ENCODE data around the gene TAF7.

Gene TAF7, protein sequence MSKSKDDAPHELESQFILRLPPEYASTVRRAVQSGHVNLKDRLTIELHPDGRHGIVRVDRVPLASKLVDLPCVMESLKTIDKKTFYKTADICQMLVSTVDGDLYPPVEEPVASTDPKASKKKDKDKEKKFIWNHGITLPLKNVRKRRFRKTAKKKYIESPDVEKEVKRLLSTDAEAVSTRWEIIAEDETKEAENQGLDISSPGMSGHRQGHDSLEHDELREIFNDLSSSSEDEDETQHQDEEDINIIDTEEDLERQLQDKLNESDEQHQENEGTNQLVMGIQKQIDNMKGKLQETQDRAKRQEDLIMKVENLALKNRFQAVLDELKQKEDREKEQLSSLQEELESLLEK

DNA sequence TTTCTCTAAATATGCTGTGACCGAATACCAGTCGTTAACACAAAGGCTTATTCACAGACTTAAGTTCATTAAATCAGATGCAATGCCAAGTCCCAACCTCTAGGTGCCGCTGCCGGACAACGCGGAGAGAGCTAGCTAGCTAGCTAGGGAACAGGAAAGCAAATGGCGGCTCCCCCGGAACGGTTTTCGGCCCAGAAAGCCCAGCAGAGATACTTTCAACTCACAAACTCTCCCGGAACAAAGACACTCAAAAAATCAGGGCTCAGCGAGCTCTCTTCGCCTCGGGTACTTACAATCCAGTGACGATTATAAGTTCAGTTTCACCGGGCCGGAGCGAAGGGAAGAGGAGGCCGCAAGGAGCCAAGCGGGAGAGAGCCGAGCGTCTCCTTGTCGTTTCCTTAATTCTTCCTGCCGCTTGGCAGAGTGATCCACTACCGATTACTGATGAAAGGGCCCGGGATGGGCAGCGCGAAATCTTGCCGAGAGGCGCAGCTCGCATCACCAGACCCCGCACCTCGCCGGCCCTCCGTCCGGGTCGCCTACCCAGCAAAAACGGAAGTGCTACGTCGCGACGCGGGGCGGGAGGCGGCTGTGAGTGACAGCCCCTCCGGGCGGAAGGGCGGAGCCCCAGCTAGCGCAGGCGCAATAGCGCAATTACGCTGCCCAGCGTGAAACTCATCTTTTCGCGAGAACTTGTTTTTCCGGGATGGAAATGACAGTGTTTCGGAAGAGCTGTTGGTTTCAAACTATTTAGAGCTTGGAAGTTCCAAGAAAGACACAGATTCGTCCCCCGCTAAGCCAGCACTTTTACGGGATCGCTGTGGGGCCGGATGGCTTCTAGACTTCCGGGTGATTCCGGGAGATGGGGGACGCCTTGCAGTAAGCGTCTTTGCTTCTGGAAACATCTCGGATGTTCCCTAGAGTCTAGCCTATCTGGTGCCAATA lies at the start of gene TAF7:
Gene TAF7, minus strand, starts transcription at position 560 of the 945 bp plus-strand sequence. CDS start 740 bp downstream, outside the sequence.
- DNase-seq (ENCODE audit: low spot score): peak; percentile 90
- H3K4me3 ChIP-seq: peak within 1 kb of the TSS; percentile 86
- peak within 1 kb of the TSS; percentile 94 to 95 for H3K27ac ChIP-seq
- TF ChIP-seq, protein P1, sequence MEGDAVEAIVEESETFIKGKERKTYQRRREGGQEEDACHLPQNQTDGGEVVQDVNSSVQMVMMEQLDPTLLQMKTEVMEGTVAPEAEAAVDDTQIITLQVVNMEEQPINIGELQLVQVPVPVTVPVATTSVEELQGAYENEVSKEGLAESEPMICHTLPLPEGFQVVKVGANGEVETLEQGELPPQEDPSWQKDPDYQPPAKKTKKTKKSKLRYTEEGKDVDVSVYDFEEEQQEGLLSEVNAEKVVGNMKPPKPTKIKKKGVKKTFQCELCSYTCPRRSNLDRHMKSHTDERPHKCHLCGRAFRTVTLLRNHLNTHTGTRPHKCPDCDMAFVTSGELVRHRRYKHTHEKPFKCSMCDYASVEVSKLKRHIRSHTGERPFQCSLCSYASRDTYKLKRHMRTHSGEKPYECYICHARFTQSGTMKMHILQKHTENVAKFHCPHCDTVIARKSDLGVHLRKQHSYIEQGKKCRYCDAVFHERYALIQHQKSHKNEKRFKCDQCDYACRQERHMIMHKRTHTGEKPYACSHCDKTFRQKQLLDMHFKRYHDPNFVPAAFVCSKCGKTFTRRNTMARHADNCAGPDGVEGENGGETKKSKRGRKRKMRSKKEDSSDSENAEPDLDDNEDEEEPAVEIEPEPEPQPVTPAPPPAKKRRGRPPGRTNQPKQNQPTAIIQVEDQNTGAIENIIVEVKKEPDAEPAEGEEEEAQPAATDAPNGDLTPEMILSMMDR (IDR thresholded peaks at IDR 0.05): peak; percentile 77

DNA sequence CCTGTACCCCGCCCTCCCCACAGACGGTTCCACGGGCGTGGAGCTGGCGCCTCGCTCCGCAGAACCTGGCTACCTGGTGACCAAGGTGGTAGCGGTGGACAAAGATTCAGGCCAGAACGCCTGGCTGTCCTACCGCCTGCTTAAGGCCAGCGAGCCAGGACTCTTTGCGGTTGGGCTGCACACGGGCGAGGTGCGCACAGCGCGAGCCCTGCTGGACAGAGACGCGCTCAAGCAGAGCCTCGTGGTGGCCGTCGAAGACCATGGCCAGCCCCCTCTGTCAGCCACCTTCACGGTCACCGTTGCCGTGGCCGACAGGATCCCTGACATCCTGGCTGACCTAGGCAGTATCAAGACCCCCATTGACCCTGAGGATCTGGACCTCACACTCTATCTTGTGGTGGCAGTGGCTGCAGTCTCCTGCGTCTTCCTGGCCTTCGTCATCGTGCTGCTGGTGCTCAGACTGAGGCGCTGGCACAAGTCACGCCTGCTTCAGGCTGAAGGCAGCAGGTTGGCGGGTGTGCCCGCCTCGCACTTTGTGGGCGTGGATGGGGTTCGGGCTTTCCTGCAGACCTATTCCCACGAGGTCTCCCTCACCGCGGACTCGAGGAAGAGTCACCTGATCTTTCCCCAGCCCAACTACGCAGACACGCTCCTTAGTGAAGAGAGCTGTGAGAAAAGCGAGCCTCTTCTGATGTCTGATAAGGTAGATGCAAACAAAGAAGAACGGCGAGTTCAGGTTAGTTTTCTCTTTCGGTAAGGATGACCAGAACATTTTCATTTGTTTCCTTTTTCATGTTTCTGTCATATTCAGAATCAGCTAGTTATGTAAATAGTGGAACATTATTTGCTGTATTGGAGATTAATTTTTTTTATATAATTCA lies 45.7 kb upstream of the TAF7 start:
- DNase-seq (ENCODE audit: low spot score): no peak
- H3K27ac ChIP-seq: no peak overlapping the region
- H3K4me3 ChIP-seq: peak overlapping the region; percentile 19
- TF ChIP-seq, protein P1 (IDR thresholded peaks at IDR 0.05): no peak

DNA sequence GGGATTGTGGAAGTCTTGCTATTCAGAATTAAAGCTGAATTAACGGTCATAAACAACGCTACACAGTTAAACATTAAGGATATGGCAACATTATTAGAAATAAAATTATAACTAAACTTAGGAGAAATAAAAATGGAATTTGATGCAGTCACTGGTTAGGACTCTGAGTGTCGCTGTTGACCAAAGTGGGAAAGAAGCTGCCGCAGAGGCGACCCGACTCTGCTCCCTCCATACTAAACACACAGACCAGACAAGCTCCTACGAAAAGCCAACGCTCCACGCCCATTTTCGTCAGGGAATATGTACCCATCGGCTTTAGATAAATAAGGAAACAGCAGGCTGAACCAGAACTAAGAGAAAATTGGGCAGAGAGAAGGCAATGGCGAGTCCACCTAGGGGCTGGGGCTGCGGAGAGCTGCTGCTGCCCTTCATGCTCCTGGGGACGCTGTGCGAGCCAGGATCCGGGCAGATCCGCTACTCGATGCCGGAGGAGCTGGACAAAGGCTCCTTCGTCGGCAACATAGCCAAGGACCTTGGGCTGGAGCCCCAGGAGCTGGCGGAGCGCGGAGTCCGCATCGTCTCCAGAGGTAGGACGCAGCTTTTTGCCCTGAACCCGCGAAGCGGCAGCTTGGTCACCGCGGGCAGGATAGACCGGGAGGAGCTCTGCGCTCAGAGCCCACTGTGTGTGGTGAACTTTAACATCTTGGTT lies 43.5 kb upstream of the TAF7 start, which contains the start of gene PCDHGA5:
Gene PCDHGA5, plus strand, starts transcription at position 211 of the 709 bp plus-strand sequence. Its CDS starts 169 bp downstream, at position 380.
- DNase-seq (ENCODE audit: low spot score): no peak
- Histone ChIP-seq H3K4me3 (peak within 1 kb of the TSS; percentile 19), H3K27ac (no peak within 1 kb of the TSS)
- TF ChIP-seq, protein P1 (IDR thresholded peaks at IDR 0.05): no peak

DNA sequence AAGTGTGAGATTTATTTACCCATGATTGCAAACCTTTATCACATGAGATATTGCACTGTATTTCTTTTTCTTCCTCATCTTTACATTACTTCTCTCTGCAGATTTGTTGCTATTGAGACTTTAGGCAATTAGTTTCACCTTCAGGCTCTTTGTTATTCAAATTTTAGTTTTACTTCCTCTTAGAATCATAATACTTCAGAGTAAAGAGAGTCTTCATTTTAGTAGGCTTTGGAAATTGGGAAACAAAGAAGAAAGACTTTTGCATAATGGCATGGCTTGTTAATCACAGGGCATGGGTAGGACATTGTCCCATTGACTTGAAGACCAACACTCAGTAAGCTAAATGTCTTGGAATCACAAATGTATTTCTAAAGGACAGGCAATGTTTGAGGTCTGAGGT lies 42.1 kb upstream of the TAF7 start:
- DNase-seq (ENCODE audit: low spot score): no peak
- Histone ChIP-seq H3K27ac (no peak overlapping the region), H3K4me3 (no peak overlapping the region)
- TF ChIP-seq, protein P1 (IDR thresholded peaks at IDR 0.05): no peak

DNA sequence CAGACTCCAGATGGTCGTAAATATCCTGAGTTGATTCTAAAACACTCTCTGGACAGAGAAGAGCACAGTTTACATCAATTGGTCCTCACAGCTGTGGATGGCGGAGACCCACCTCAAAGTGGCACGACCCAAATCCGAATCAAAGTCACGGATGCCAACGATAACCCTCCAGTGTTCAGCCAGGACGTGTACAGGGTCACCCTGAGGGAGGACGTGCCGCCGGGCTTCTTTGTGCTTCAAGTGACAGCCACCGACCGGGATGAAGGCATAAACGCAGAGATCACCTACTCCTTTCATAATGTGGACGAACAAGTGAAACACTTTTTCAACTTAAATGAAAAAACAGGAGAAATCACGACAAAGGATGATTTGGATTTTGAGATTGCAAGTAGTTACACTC lies 40.1 kb upstream of the TAF7 start:
- TF ChIP-seq, protein P1 (IDR thresholded peaks at IDR 0.05): no peak
- DNase-seq (ENCODE audit: low spot score): no peak
- peak overlapping the region; percentile 49 for H3K4me3 ChIP-seq
- no peak overlapping the region for H3K27ac ChIP-seq
